ENCODE results near the gene HMGCLL1. TPM values are rescaled to one million over a fixed set of nuclear protein-coding genes. Genes with fewer than 3 reads are reported as not detected.

Gene HMGCLL1
- polyA plus RNA-seq (ENCODE audit: insufficient read length) = 3.3 TPM
- long read RNA-seq, donor 1 = 0 reads
- long read RNA-seq, donor 2, partial matches to known transcripts = 0 of 1 reads
- long read RNA-seq, donor 2, other reads (novel, unspliced or antisense) = 0 of 1 reads
- long read RNA-seq, donor 3 = 0 reads
- long read RNA-seq, donor 4 = 0 reads
- long read RNA-seq, donor 5 = 0 reads
- long read RNA-seq, donor 6 = 0 reads
- long read RNA-seq, donor 7 = 0 reads
- long read RNA-seq, donor 8 = 0 reads

DNA sequence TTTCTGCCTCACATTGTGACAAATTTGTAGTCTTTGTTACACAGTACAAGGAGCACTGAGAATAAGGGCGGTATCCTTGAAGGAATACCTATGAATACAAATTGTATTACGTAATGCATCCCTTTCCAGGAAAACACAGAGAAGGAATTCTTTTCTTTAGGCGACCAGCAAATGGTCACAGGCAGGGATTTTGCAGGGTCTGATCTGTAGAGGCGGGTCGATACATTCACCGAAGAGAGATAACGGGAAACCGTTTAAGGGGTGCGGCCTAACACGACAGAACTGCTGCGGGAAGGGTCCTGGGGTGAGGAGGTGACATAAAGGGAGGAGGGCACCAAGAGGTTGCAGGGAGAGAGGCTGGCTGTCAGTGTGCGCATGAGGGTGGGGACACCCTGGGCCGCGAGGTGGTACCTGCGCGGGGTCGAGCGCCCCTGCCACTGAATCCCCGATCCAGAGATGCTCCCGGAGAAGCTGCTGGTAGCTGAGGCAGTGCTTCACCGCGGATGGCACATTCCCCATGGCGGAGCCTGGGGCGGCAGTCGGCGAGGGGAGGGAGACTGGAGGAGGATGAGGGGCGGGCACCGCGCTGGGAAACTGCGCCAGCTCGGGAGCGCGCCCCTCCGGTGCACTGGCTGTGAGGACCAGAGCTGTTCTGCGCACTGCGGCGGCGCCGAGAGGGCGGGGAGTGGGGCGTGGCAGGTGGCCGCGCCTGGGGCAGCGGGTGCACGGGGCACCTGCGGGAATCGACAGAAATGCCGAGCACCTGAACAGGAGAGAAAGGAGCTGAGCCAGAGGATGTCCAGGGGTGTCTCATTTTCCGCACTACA is at the start of gene HMGCLL1:
HMGCLL1 (minus strand) TSS at position 656 of the 827 bp plus-strand sequence; CDS start at position 519, 137 bp downstream.
- DNase-seq = peak; percentile 54

DNA sequence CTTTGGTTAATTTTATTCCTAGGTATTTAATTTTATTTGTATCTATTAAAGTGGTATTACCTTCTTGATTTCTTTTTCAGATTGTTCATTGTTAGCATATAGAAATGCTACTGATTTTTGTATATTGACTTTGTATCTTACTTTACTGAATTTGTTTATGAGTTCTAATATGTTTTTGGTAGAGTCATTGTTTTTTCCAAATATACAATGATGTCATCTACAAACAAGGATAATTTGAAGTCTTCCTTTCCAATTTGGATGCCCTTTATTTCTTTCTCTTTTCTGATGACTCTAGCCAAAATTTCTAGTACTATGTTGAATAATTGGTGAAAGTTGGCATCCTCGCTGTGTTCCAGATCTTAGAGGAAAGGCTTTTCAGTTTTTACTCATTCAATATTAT is 43.0 kb upstream of the HMGCLL1 start:
- DNase-seq = no peak

DNA sequence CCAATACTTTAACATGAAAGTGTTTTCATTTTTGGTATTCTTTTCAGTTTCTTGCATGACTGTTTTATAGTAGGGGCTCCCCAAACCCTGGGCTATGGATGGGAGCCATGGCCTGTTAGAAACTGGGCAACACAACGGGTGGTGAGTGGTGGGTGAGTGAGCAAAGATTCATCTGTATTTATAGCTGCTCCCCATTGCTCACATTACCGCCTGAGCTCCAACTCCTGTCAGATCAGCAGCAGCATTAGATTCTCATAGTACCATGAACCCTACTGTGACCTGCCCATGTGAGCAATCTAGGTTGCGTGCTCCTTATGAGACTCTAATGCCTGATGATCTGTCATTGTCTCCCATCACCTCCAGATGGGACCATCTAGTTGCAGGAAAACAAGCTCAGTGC is 42.3 kb upstream of the HMGCLL1 start:
- DNase-seq = no peak

DNA sequence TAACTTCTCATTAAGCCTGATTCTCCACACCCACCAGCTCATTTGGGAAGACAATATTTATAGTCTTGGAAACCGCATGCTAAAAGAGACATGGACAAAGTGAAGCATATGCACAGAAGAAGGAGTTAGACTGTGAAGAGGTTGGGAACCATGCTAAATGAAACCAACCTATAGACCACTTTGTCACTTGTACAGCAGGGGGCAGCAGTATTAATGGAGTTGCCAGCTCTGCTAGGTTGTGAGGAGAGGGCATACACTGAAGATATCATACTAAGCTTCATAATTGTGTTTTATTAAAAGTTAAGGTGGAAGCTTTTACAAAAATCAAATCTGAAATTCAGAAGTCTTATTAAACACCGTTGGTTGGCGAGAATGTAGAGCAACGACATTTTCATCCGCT is 38.3 kb upstream of the HMGCLL1 start:
- DNase-seq = peak; percentile 7

DNA sequence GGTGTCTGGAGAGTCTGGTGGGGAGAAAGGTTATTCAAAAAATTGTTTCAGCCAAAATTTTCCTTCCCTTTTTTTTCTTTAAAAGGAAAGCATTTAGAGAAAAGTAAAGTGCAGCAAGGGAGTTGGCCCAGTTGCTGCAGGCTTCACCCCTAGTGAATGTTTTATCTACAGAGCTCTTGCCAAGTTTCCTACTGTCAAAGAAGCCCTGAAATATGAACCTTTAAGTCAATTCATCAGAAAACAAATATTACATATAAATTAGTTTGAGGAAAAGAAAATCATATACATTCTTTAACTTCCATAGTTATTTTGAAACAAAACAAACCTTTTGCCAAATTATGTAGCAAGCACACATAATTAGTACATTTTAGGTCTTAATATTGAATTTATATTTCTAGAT is 25.0 kb upstream of the HMGCLL1 start:
- no peak for DNase-seq

DNA sequence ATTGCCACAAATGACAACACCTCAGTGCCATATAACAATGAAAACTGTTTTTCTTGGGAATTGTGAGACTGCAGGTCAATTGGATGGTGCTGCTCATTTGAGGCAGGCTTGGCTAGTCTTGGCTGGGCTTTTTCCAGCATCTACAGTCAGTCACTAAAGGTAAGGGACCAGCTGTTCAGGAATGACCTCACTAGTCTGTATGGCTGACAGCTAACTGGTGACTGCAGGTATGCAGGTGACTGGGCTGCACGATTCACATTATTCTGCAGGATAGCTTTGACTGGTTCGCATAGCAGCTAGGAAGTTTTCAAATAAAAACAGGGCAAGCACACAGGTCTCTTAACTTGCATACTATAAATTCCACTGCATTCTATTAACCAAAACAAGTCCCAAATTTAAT is 22.1 kb upstream of the HMGCLL1 start:
- no peak for DNase-seq

DNA sequence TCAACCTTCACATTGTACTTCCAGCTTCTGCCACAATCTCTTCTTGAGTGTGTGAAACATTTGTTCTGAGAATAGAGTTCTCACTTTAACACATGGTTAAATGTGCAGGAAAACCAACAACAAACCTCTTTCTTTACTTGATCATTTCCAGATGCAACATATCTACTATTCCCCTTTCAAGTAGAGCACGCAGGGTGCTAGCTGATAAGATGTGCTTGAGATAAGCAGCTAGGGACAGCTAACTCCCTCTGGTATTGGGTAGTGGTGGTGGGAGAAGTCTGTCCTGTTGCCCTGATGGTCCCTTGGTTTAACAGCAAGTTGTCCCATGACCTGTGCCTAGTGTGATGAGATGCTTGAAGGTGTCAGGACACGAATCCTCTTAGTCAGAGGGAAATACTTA is 15.4 kb upstream of the HMGCLL1 start:
- DNase-seq = no peak

DNA sequence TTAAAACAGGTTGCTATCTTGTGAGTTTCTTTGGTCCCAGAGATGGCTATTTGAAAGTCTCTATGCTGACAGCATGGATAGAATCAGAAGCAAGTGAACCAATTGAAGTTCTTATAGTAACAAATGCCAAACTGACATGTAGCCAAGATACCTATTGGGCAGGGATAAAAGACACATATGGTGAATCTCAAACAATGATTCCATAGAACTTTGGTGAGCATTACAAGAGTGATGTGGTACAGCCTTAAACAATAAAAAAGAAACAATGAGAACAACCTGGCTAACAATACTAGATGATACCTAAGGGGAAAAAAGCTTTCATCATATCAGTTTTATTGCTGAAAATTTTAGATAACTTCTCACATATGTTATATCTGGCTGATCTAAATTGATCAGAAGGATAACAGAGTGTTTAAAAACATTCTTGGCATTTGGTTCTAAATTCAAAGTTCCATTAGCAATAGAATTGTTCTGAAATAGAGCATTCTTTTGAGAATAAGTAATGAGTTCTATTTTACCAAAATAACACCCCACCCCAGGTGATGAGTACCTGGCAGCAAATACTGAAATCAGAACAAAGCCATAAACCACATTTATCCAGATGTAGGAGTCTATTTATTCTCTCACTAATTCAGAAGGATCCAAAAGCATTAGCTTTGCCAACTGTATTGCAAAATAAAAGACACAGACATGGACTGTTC is 5.8 kb upstream of the HMGCLL1 start:
- DNase-seq = no peak

DNA sequence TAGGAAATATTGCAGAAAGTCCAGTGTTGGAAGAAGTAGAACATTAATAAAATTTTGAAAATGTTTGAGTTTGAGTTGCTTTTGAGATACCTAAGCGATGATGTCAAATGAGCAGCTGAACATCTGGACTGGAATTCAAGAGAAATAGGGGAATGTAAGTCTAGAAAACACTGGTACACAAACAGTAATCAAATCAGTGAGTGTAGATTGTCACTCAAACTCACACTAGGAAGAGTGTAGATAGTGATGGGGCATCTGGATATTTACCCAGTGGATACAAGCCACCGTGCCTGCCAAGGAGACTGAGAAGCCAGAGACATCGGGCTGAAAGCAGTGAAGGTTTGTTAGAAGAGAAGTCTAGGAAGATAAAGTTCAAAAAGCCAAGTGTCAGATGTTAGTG is 2.2 kb downstream of the HMGCLL1 start:
- no peak for DNase-seq

DNA sequence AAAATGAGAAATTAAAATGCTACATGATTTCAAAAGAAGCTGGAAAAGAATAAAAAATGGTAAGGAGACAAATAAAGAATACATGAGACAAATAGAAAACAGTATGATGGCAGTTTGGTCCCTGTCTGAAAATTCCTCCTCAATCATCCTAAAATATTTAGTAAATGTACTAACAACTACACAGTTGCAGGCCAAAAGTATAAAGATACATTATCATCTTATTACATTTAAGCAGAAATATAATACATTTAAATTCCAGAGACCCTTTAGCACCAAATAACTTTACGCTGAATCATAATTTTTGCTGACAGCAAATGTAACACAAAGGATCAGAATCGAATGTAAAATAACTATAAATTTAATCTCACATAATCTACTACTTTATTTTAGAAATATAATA is 4.4 kb downstream of the HMGCLL1 start:
- no peak for DNase-seq

DNA sequence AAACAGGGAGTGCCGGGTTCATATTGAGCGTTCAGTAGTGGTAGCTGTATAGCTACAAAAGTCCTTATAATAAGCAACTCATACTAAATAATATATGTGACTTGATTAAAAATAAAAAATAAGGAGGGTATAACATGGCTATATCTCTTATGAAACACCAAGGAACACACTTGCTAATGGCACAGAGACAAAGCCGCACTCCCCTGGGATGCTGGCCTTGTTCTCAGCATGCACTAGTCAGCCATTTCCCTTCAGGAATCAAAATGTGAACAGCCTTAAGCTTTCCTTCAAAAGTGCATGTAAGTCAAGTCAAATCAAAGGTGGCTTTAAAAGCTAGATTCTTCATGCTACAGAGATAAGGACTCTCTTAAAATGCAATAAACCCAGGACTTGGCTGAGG is 9.4 kb downstream of the HMGCLL1 start:
- DNase-seq = no peak

DNA sequence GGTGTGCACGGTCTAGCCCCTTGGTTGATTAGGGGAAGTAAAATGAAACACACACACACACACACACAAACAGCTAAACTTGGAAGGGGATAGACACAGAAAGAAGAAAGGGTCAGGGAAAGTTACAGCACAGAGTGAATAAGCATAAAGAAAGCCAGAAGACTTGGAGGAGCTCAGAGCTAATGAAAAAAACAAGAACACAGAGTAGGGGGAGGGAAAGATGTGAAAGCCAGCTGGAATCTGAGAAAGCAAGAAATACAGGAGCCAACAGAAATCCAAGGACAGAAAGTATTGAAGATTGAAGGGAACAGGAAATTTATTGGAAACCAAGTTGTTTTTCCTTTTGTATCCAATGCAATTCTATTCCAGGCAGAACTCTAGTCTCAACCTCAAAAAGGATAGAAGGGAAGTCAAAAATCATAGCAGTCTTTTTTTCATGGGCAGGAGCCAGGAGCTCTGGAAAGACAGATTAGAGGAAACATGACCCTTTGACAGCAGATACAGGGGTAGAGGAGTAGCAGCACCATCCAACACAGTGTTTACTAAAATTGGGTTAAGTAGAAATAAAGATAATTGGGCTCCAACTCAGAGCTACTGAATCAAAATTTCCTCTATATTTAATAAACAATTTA is 10.1 kb downstream of the HMGCLL1 start:
- peak; percentile 43 for DNase-seq

DNA sequence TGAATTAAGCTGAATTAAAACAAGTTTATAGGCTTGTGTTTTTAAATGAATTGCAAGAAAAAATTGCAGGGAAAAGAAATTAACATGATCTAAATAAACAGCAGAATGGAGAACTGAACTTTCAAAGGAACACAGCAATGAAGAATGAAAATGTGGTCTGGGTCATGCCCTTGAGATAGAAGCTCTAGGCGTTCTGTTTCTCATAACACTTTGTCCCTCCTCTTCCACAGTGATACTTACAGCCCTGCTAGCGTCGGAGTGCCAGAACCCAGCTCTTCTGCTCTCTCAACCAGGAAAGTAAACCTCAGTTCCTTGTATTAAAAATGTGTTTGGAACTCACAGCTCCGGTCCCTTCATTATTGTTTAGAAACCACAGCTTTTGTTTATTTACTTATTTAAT is 11.4 kb downstream of the HMGCLL1 start:
- DNase-seq = no peak

DNA sequence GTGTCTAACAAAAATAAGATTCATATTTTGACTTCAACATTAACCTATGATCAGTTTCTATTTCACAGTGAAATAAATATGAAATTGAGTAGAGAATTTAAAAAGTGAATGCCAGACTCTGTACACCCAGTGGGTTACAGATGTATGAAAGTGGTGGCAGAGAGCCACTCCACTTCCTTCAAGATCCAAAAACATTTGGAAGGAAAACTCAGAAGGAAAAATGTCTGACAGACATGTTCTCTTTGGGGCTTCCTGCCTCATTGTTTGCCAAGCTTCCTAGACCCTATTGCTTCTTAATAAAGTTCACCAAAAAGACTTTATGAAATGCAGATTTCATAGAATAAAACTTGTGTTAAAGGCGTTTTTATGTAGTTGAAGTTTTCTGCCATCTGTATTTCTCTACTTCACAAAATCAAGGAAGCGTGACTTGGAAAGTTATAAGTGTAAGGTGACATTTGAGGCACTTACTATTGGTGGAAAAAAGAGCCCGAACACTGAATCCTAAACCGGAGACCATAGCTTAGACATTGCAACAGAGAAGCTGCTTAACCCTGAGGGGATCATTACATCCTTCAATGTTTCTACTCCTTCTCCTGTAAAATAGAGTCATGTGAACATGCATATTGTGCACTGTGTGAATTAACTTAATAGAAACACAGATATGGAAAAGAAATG is 12.8 kb downstream of the HMGCLL1 start:
- DNase-seq = no peak

DNA sequence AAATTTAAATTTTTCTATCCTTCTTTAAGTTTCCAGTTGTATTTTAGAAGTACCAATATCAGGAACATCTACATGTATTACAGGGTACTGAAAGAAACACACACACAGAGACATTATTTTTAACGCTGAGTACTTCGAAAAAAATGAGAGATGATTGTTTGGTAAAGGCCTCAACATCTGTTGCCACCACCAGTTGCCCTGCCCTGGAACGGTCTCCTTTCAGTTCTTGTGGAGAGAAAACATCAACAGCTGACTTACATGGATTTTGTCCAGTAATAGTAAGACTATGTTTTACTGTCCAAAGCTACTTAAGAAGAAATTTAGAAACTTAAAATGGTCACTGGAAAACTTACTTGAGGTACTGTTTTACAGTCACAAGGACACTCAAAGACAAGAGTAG is 16.7 kb downstream of the HMGCLL1 start:
- DNase-seq = no peak

DNA sequence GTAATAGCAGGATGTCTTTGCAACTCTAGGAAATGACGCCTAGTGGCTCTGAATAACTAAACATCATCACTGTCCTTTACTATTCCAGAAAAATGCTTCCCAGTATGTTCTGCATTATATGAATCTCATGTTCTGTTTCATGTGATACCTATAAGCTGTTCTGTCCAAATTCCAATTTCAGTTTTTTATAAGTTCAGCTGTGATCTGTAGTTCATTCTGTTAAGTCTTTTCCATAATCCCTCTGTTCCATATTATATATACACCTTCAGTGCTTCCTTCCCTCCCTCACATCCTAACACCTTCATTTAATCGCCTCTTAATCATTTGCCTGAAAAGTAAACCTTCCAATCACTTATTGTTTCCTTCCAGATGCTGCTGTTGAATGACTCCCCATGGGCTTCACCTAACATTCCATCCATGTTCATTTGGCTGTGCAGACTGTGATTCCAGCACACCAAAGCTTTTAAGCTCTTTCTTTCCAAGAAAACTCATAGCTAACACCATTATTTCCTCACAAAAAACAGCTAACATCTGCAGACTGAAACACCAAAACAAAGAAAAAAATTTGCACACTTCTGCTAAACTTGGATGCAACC is 18.6 kb downstream of the HMGCLL1 start:
- no peak for DNase-seq

DNA sequence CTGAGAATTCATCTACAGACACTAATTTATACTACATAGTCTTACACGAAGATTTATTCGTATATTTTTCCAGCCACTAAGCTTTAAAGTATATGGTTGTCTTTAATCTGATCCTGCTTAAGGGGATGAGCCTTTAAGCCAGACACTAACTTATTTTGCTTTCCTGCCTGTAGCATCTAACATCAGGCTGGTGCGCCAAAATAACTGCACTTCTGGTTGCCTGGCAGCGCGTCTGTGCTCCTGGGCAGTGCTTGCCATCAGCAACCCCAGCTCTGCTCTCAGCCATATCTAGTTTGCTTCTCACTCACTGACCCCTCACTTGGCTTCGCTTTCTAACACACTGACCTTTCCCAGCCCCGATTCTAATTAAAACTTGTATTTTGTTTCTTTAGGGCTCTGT is 21.8 kb downstream of the HMGCLL1 start:
- no peak for DNase-seq

DNA sequence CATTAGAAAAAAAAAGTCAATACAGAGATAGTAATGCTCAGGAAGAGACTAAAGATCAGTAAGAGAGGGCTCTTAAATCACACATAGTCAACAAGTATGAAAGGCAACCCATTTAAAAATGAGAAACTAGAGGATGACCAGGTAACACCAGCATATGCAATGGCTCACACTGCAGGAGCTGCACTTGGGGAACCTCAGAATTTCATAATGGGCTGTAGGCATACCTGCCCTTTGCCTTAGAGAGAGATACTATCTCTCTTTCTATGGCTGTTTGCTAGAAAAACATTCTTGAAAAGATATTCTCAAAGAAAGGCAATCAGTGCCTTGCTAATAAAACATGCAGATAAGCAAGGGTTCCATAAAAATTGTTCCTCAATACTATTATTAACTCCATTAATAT is 33.2 kb downstream of the HMGCLL1 start:
- no peak for DNase-seq

DNA sequence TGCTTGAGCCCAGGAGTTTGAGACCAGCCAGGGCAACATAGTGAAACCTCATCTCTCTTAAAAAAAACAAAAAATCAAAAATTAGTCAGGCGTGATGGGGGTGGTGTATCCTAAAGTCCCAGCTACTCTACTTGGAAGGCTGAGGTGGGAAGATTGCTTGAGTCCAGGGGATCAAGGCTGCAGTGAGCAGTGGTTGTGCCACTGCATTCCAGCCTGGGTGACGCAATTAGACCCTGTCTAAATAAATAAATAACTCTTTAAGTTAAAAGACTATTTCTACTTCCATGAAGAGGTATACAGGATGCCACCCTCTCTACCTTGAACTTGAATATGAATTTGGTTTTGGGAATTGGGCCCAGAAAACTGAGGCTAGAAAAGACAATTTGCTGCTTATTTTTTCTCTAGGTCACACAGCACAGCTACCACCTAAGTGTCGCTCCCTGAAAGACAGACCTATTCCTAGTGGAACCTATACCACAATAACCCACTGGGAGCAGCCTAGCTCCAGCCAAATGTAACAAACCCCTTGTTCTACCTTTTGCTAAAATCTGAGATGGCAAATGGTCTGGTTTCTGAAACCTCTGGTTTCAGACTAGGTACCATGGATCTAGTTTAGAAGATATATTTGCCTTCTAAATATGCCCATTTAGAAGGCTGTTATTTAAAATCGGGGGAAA is 35.2 kb downstream of the HMGCLL1 start:
- no peak for DNase-seq

DNA sequence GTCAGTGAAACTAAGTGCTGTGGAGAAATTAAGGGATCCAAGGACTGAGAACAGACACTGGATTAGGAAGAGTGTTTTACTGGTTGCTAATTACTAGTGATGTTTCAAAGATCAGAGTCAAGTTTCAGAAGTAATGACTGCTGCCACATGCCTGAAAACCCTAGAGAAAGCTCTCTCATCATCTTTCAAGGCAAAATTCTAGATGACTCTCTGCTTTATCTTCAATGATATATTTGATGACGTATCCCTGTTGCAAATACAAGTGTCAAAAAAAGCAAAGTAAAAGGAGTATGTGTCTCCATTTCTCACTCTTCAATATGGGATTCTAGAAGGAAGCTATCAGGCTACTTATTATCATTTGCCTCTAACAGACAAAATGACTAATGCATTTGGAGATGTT is 38.0 kb downstream of the HMGCLL1 start:
- no peak for DNase-seq

DNA sequence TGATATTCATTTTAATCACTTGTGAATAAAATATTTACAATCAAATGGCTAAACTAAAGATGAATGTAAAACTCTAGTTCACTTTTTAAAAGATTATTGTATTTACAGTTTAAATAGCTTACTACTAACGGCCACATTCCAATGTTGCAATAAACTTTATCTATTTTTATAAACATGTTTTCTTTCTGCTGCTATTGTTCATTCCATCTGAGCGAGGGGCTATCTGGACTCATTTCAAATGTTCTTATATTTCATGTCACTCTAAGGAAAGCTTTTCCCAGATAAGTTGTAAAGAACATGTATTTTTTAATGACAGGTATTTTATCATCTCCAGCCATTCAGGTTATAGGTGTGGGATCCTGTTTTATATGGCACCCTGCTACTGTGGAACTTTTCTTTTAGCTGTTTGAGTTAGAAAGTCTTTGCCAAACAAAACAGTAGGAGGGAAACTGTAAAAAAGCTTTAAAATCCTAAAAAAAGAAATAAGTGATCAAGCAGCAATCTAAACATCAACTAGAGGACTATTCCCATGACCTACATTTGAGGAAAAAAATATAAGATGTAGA is 42.5 kb downstream of the HMGCLL1 start:
- no peak for DNase-seq
